GM12891 (cell line): ENCODE data around the gene CHRDL2.

ENCODE experiments used
- PAX5 ChIP-seq: IDR thresholded peaks from 2 replicates; pipeline ENCODE4 v1.6.1; 2011; ENCODE audit warnings: low read length, moderate library complexity, mild to moderate bottlenecking; ENCODE audit not compliant: insufficient read depth, severe bottlenecking
- POLR2A ChIP-seq: IDR thresholded peaks from 2 replicates; pipeline ENCODE4 v1.6.1; 2011; ENCODE audit warnings: low read depth, low read length, control low read depth
- POLR2AphosphoS5 ChIP-seq: IDR thresholded peaks from 2 replicates; pipeline ENCODE4 v1.6.1; 2011; ENCODE audit warnings: low read depth, low read length, control low read depth
- POU2F2 ChIP-seq: IDR thresholded peaks from 2 replicates; pipeline ENCODE4 v1.6.1; 2011; ENCODE audit warnings: low read depth, mild to moderate bottlenecking, control low read depth, low read length, moderate library complexity
- TAF1 ChIP-seq: IDR thresholded peaks from 2 replicates; pipeline ENCODE4 v1.6.1; 2011; ENCODE audit warnings: low read depth, low read length, control low read depth

DNA sequence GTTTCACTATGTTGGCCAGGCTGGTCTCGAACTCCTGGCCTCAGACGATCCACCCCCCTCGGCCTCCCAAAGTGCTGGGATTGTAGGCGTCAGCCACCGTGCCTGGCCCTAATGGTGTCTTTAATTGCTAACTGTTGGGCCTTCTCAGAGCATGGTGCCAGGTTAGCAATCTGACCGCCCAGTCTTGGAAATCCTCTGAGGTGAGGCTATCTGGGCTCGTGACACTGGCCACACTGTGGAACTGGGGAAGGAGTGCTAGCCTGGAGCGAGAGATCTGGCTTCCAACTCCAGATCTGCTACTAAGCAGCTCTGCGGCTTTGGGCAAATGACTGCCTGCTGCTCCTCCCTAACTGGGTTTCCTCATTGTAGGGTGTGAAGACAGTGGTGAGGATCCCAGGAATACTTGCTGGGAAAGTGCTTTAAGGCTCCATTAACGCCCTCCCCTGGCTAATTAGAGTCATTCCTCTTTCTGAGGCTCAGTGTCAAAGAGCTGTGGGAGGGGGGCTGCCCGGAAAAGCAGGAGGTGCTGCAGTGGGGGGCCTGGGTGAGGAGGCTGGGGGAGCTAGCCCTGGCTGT is 35.4 kb downstream of the CHRDL2 start:
- TF ChIP-seq POLR2AphosphoS5 (no peak), TAF1 (no peak), POLR2A (no peak), PAX5 (no peak), POU2F2 (no peak)
